Neural progenitor cell (in vitro differentiated cells): ENCODE measurements around the gene REEP1. TPM values are rescaled to one million over a fixed set of nuclear protein-coding genes. Genes with fewer than 3 reads are reported as not detected.

Experiments used
- DNase-seq: peaks from one replicate; pipeline ENCODE4 v3.0.0-alpha.2; 2016; ENCODE audit warnings: low spot score
- H2AFZ ChIP-seq: fragments of 200-600 bp; sonication (generic); replicated peaks from 2 replicates; pipeline ENCODE4 v1.6.1; 2016; ENCODE audit warnings: antibody characterized with exemption
- H3F3A ChIP-seq: fragments of 200-600 bp; sonication (generic); 2 replicates; pipeline ENCODE4 v1.6.1; 2016; ENCODE audit warnings: antibody characterized with exemption, low read depth
- H3K27ac ChIP-seq: fragments of 200-600 bp; sonication (generic); 2 replicates; pipeline ENCODE4 v1.5.1; 2016; ENCODE audit warnings: mild to moderate bottlenecking
- H3K27me3 ChIP-seq: fragments of 200-600 bp; sonication (generic); 2 replicates; pipeline ENCODE4 v1.6.1; 2016; ENCODE audit warnings: mild to moderate bottlenecking, moderate library complexity
- H3K36me3 ChIP-seq: fragments of 200-600 bp; sonication (generic); 2 replicates; pipeline ENCODE4 v1.5.1; 2016
- H3K4me1 ChIP-seq: fragments of 200-600 bp; sonication (generic); 2 replicates; pipeline ENCODE4 v1.6.1; 2016; ENCODE audit warnings: mixed run types
- H3K4me2 ChIP-seq: fragments of 200-600 bp; sonication (generic); 2 replicates; pipeline ENCODE4 v1.6.1; 2016
- H3K4me3 ChIP-seq: fragments of 200-600 bp; sonication (generic); 2 replicates; pipeline ENCODE4 v1.5.1; 2016
- H3K79me2 ChIP-seq: fragments of 200-600 bp; sonication (generic); 2 replicates; pipeline ENCODE4 v1.6.1; 2016; ENCODE audit warnings: low read depth
- H3K9ac ChIP-seq: fragments of 200-600 bp; sonication (generic); 2 replicates; pipeline ENCODE4 v1.6.1; 2016
- H3K9me3 ChIP-seq: fragments of 200-600 bp; sonication (generic); 2 replicates; pipeline ENCODE4 v1.5.1; 2016; ENCODE audit warnings: low read depth
- H4K20me1 ChIP-seq: fragments of 200-600 bp; sonication (generic); 2 replicates; pipeline ENCODE4 v1.6.1; 2016; ENCODE audit warnings: low read depth
- H3K27ac Mint-ChIP-seq: 3 replicates; pipeline ENCODE4 v1.8.0; 2021; ENCODE audit warnings: mixed read lengths
- H3K27me3 Mint-ChIP-seq: 2 replicates; pipeline ENCODE4 v1.8.0; 2022; ENCODE audit warnings: low read depth, mild to moderate bottlenecking, inconsistent platforms, moderate library complexity, mixed read lengths; ENCODE audit not compliant: insufficient read depth
- H3K36me3 Mint-ChIP-seq: 3 replicates; pipeline ENCODE4 v1.8.0; 2021; ENCODE audit warnings: mixed read lengths
- H3K4me1 Mint-ChIP-seq: 3 replicates; pipeline ENCODE4 v1.8.0; 2021; ENCODE audit warnings: mixed read lengths
- H3K4me3 Mint-ChIP-seq: 3 replicates; pipeline ENCODE4 v1.8.0; 2021; ENCODE audit warnings: mild to moderate bottlenecking, moderate library complexity, mixed read lengths
- H3K9me3 Mint-ChIP-seq: 3 replicates; pipeline ENCODE4 v1.8.0; 2020; ENCODE audit warnings: mixed read lengths
- CTCF ChIP-seq: fragments of 200-600 bp; sonication (generic); IDR thresholded peaks from 2 replicates; pipeline ENCODE4 v1.5.1; 2017; ENCODE audit warnings: antibody characterized with exemption, mild to moderate bottlenecking
- EZH2 ChIP-seq: fragments of 200-600 bp; sonication (generic); IDR thresholded peaks from 2 replicates; pipeline ENCODE4 v1.6.1; 2017; ENCODE audit warnings: antibody characterized with exemption, mild to moderate bottlenecking, moderate library complexity
- EZH2phosphoT487 ChIP-seq: fragments of 200-600 bp; sonication (generic); IDR thresholded peaks from 2 replicates; pipeline ENCODE4 v1.6.1; 2017; ENCODE audit warnings: antibody characterized with exemption
- total RNA-seq: library from RNA; depleted of rRNA; stranded (reverse); fragments of >200 nt; gene quantifications from 2 replicates; pipeline ENCODE4 v1.2.3, GENCODE V29; 2015; ENCODE audit warnings: low replicate concordance

REEP1 gene
- total RNA-seq, 1 donor from 2014 or later, result 0.88 TPM

DNA sequence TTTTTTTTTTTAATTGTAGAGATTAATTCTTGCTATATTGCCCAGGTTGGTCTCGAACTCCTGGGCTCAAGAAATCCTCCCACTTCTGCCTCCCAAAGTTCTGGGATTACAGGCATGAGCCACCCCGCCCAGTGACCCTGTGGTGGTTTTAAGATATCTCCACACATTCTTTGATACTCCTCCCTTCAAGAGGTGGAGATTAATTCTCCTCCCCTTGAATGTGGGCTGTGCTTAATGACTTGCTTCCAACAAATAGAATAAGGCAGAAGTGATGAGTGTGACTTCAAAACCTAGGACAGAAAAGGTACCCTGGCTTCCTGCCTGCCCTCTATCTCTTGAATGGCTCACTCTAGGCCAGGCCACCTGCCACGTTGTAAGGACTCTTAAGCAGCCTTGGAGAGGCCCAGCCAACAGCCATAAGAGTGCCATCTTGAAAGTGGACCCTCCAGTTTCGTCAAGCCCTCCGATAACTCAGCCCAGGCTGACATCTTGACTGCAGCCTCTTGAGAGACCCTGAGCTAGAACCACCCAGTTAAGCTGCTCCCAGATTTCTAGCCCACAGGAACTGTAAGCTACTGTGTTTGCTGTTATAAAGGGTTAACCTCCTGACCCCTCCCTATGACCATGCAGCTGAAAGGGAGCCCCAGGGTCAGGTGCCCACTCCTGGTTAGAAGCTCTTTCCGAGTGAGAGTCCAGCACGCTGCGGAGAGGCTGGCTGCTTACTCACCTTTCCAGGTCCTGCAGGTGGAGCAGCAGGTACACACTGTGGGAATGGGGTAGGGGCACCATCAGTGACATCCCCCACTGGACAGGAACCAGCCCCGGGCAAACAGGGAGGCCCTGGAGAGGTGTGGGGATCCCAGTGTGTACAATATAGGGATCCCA, 110.5 kb downstream of the REEP1 start:
- H3K36me3 Mint-ChIP-seq, result no peaks in the 10 kb centered on the region
- Histone ChIP-seq H3K4me2 (no peak overlapping the region), H3K27ac (no peak overlapping the region), H3K9ac (no peak overlapping the region), H3F3A (no peaks in the 10 kb centered on the region), H3K9me3 (no peaks in the 10 kb centered on the region), H4K20me1 (no peaks in the 10 kb centered on the region), H3K4me1 (peaks cover 15% of the 10 kb centered on the region), H3K4me3 (no peak overlapping the region), H3K79me2 (no peaks in the 10 kb centered on the region), H3K27me3 (peaks cover 5% of the 10 kb centered on the region), H2AFZ (no peak overlapping the region), H3K36me3 (no peaks in the 10 kb centered on the region)
- H3K27ac Mint-ChIP-seq, result no peak overlapping the region
- peaks cover 40% of the 10 kb centered on the region for H3K4me1 Mint-ChIP-seq
- no peaks in the 10 kb centered on the region for H3K9me3 Mint-ChIP-seq
- no peak overlapping the region for H3K4me3 Mint-ChIP-seq
- TF ChIP-seq CTCF, result no peak
- TF ChIP-seq EZH2phosphoT487, result no peak
- TF ChIP-seq EZH2, result no peak
- DNase-seq, result no peak
- H3K27me3 Mint-ChIP-seq, result no peaks in the 10 kb centered on the region

DNA sequence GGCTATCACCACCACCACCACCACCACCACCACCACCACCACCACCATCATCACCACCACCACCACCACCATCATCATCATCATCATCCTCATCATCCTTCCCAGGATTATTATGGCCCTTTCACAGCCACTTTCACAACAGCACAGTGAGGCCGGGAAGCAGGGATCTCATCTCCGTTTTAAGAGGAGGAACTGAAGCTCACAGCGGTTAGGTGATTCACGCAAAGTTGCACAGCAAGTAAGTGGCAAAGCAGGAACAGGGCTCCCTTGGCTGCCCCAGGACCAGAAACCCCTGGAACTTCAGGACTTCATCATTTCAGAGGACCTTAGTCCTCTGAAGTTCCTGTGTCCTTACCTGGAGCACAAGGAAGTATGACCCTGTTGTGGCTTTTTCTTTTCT, 111.4 kb downstream of the REEP1 start:
- TF ChIP-seq EZH2phosphoT487 (no peak), EZH2 (no peak), CTCF (no peak)
- no peak overlapping the region for H2AFZ ChIP-seq
- H3K27me3 Mint-ChIP-seq, result peaks cover 4% of the 10 kb centered on the region
- H3K9me3 ChIP-seq, result no peaks in the 10 kb centered on the region
- H3K4me3 Mint-ChIP-seq, result no peak overlapping the region
- DNase-seq, result no peak
- H3F3A ChIP-seq, result no peaks in the 10 kb centered on the region
- H3K4me3 ChIP-seq, result no peak overlapping the region
- H3K27me3 ChIP-seq, result peaks cover 5% of the 10 kb centered on the region
- H3K4me1 Mint-ChIP-seq, result peaks cover 42% of the 10 kb centered on the region
- H3K4me1 ChIP-seq, result peaks cover 15% of the 10 kb centered on the region
- no peaks in the 10 kb centered on the region for H3K9me3 Mint-ChIP-seq
- no peak overlapping the region for H3K27ac ChIP-seq
- H3K36me3 Mint-ChIP-seq, result no peaks in the 10 kb centered on the region
- H3K9ac ChIP-seq, result no peak overlapping the region
- no peaks in the 10 kb centered on the region for H3K36me3 ChIP-seq
- no peak overlapping the region for H3K4me2 ChIP-seq
- H3K79me2 ChIP-seq, result no peaks in the 10 kb centered on the region
- H4K20me1 ChIP-seq, result no peaks in the 10 kb centered on the region
- H3K27ac Mint-ChIP-seq, result no peak overlapping the region

DNA sequence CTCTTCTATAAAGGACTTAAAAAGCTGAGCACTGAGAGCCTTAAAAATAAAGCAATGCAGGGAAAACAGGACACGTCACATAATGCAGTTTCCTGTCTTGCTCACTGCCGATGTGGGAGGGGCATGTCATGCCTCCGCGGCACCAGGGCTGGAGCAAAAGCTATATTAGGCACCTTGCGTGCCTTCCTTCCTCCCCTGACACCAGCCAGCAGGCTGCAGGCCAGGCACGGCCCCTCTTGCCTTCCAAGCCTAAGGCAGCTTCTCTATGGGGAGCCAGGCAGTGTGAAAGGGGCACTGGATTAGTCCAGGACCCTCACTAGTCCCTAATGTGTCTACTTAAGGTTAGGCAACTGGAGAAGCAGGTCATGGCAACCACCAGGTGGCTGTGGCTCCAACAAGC, 111.8 kb downstream of the REEP1 start:
- no peak for DNase-seq
- Histone ChIP-seq H3K4me1 (peaks cover 15% of the 10 kb centered on the region), H3K9me3 (no peaks in the 10 kb centered on the region), H3K4me3 (no peak overlapping the region), H3K4me2 (no peak overlapping the region), H3K9ac (no peak overlapping the region), H2AFZ (no peak overlapping the region), H3K79me2 (no peaks in the 10 kb centered on the region), H3K27ac (no peak overlapping the region), H3F3A (no peaks in the 10 kb centered on the region), H3K36me3 (no peaks in the 10 kb centered on the region), H3K27me3 (peaks cover 5% of the 10 kb centered on the region), H4K20me1 (no peaks in the 10 kb centered on the region)
- Mint-ChIP-seq H3K27me3 (peaks cover 4% of the 10 kb centered on the region), H3K27ac (no peak overlapping the region), H3K36me3 (no peaks in the 10 kb centered on the region), H3K4me1 (peaks cover 38% of the 10 kb centered on the region), H3K4me3 (no peak overlapping the region), H3K9me3 (no peaks in the 10 kb centered on the region)
- no peak for TF ChIP-seq CTCF
- TF ChIP-seq EZH2, result no peak
- TF ChIP-seq EZH2phosphoT487, result no peak
